AG09319 (cell line): Measurements from ENCODE around the gene TMX4.

Experiments used
- DNase-seq: peaks from one replicate; pipeline ENCODE4 v3.0.0-alpha.2; 2010; ENCODE audit warnings: low read depth; ENCODE audit errors: extremely low read depth
- CTCF ChIP-seq: IDR thresholded peaks from 2 replicates; pipeline ENCODE4 v1.5.1; 2011; ENCODE audit warnings: low read depth, mild to moderate bottlenecking, inconsistent platforms, low read length, moderate library complexity

TMX4 gene

GRCh38 chr20:8019246-8019997 is at the start of gene TMX4:
Gene TMX4, minus strand, starts transcription at chr20:8019761. Its CDS starts 148 bp downstream, at chr20:8019613.
- DNase-seq, result peak; percentile 90
- TF ChIP-seq CTCF, result peak; percentile 15

- no peak for DNase-seq
- TF ChIP-seq CTCF, result no peak
Observed at GRCh38 chr20:8067082-8067481, 47.5 kb upstream of the TMX4 start.

GRCh38 chr20:8066662-8067061 is 47.1 kb upstream of the TMX4 start:
- no peak for TF ChIP-seq CTCF
- DNase-seq, result no peak

GRCh38 chr20:8065691-8066090 is 46.1 kb upstream of the TMX4 start:
- TF ChIP-seq CTCF, result no peak
- no peak for DNase-seq

GRCh38 chr20:8062756-8063155 is 43.2 kb upstream of the TMX4 start:
- TF ChIP-seq CTCF, result no peak
- DNase-seq, result no peak

- DNase-seq, result no peak
- no peak for TF ChIP-seq CTCF
Observed at GRCh38 chr20:8061861-8062518, 42.4 kb upstream of the TMX4 start.

- TF ChIP-seq CTCF, result no peak
- no peak for DNase-seq
Observed at GRCh38 chr20:8060977-8061376, 41.4 kb upstream of the TMX4 start.
